Measurements from ENCODE around the gene RABGAP1L.

DNA sequence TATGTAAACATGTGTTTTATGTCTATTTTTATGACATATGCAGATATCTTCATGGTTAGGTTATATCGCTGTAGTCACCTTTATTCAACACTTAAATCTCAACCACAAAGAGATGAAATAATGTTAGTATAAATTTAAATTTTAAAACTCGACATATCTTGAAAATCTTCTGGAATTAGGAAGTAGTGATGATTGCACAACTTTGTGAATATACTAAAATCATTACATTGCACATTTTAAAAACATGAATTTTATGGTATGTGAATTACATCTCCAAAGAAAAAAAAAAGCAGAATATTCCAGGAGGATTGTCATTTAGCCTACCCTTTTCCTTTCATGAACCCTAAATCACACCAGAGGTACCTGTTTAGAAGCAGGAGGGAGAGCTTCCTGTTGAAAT lies 801.0 kb downstream of the RABGAP1L start:
- TF ChIP-seq, protein P1, sequence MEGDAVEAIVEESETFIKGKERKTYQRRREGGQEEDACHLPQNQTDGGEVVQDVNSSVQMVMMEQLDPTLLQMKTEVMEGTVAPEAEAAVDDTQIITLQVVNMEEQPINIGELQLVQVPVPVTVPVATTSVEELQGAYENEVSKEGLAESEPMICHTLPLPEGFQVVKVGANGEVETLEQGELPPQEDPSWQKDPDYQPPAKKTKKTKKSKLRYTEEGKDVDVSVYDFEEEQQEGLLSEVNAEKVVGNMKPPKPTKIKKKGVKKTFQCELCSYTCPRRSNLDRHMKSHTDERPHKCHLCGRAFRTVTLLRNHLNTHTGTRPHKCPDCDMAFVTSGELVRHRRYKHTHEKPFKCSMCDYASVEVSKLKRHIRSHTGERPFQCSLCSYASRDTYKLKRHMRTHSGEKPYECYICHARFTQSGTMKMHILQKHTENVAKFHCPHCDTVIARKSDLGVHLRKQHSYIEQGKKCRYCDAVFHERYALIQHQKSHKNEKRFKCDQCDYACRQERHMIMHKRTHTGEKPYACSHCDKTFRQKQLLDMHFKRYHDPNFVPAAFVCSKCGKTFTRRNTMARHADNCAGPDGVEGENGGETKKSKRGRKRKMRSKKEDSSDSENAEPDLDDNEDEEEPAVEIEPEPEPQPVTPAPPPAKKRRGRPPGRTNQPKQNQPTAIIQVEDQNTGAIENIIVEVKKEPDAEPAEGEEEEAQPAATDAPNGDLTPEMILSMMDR (IDR thresholded peaks at IDR 0.05), result no peak
- no peak for TF ChIP-seq POLR2AphosphoS5 (IDR thresholded peaks at IDR 0.05)
- no peak for TF ChIP-seq EP300 (IDR thresholded peaks at IDR 0.05)

All from gastroesophageal sphincter (tissue), 3 donors.